ENCODE data around the gene RPUSD2. TPM values are rescaled to one million over a fixed set of nuclear protein-coding genes. Genes with fewer than 3 reads are reported as not detected.
A peak's percentile ranks its signal among the peaks of the same experiment; 100 is the strongest.

Gene RPUSD2
- total RNA-seq, 1 donor from 2014 or later = 24.8 TPM

GRCh38 chr15:40593588-40594428, 24.7 kb downstream of the RPUSD2 start, which contains the start of gene KNL1:
TSS of gene KNL1 (plus strand) at chr15:40594249. CDS start at chr15:40602932, 8,683 bp downstream.
- TF ChIP-seq CTCF (IDR thresholded peaks at IDR 0.05) = no peak
- ATAC-seq (ENCODE audit: low read depth) = peak; percentile 83
- H3K36me3 Mint-ChIP-seq (ENCODE audit: low read depth) = peaks cover 11% of the 10 kb centered on the region
- H3K27me3 Mint-ChIP-seq = peaks cover 2% of the 10 kb centered on the region
- peak within 1 kb of the TSS; percentile 99 for H3K27ac Mint-ChIP-seq
- CTCF ChIA-PET = interaction anchor here (1.3 to 2.6 kb wide), 2 partner anchors 75 to 188 kb away, joined by 3 to 12 read pairs; no protein-coding TSS in a partner anchor
- intact Hi-C loops (cut with micrococcal nuclease) = loop anchor here (1.0 to 5.0 kb wide), 10 partner anchors 25 to 1678 kb away; partner anchors contain the start of genes C15orf62, CHAC1, DNAJC17 and GANC
- peak; percentile 84 for DNase-seq
- peak within 1 kb of the TSS; percentile 95 for H3K4me3 Mint-ChIP-seq
- POLR2A ChIA-PET = interaction anchor here (0.6 to 4.0 kb wide), 4 partner anchors 24 to 144 kb away, joined by 3 to 22 read pairs (median 6); partner anchors contain the start of genes CCDC32, RAD51 and RPUSD2
- no peaks in the 10 kb centered on the region for H3K9me3 Mint-ChIP-seq
- H3K4me1 Mint-ChIP-seq = peaks cover 21% of the 10 kb centered on the region

- peak; percentile 45 for ATAC-seq (ENCODE audit: low read depth)
- peaks cover 2% of the 10 kb centered on the region for H3K27me3 Mint-ChIP-seq
- intact Hi-C loops (cut with micrococcal nuclease) = loop anchor here (1.0 to 5.0 kb wide), 8 partner anchors 30 to 1678 kb away; partner anchors contain the start of genes C15orf62, CHAC1, DNAJC17 and GANC
- H3K4me1 Mint-ChIP-seq = peaks cover 21% of the 10 kb centered on the region
- peak overlapping the region; percentile 95 for H3K4me3 Mint-ChIP-seq
- H3K27ac Mint-ChIP-seq = peak overlapping the region; percentile 99
- no peak for DNase-seq
- ChIA-PET POLR2A (interaction anchor here (0.7 to 4.0 kb wide), 5 partner anchors 13 to 336 kb away, joined by 3 to 22 read pairs (median 5); partner anchors contain the start of genes CCDC32, RAD51 and RPUSD2), CTCF (interaction anchor here (1.3 kb wide), 1 partner anchor 76 kb away, joined by 3 read pairs; no protein-coding TSS in a partner anchor)
- peaks cover 11% of the 10 kb centered on the region for H3K36me3 Mint-ChIP-seq (ENCODE audit: low read depth)
- TF ChIP-seq CTCF (IDR thresholded peaks at IDR 0.05) = no peak
- H3K9me3 Mint-ChIP-seq = no peaks in the 10 kb centered on the region
These were observed 25.3 kb downstream of the RPUSD2 start for GRCh38 chr15:40594429-40594836.

- Mint-ChIP-seq H3K36me3 (ENCODE audit: low read depth) (peaks cover 11% of the 10 kb centered on the region), H3K27me3 (peaks cover 2% of the 10 kb centered on the region), H3K4me1 (peaks cover 18% of the 10 kb centered on the region), H3K27ac (peak overlapping the region; percentile 99), H3K4me3 (peak overlapping the region; percentile 95), H3K9me3 (no peaks in the 10 kb centered on the region)
- no peak for TF ChIP-seq CTCF (IDR thresholded peaks at IDR 0.05)
- DNase-seq = no peak
- no peak for ATAC-seq (ENCODE audit: low read depth)
- intact Hi-C loops (cut with micrococcal nuclease) = no loop called here
- ChIA-PET POLR2A (interaction anchor here (0.7 to 4.0 kb wide), 5 partner anchors 26 to 335 kb away, joined by 3 to 22 read pairs (median 5); partner anchors contain the start of genes CCDC32, RAD51 and RPUSD2), CTCF (interaction anchor here (1.3 kb wide), 1 partner anchor 77 kb away, joined by 3 read pairs; no protein-coding TSS in a partner anchor)
These were observed 26.1 kb downstream of the RPUSD2 start for GRCh38 chr15:40595219-40595618.

- Mint-ChIP-seq H3K4me1 (peaks cover 20% of the 10 kb centered on the region), H3K9me3 (no peaks in the 10 kb centered on the region), H3K36me3 (ENCODE audit: low read depth) (peaks cover 11% of the 10 kb centered on the region), H3K27ac (no peak overlapping the region), H3K4me3 (no peak overlapping the region), H3K27me3 (peaks cover 2% of the 10 kb centered on the region)
- no peak for ATAC-seq (ENCODE audit: low read depth)
- ChIA-PET POLR2A (no interaction called here), CTCF (no interaction called here)
- TF ChIP-seq CTCF (IDR thresholded peaks at IDR 0.05) = no peak
- intact Hi-C loops (cut with micrococcal nuclease) = no loop called here
- no peak for DNase-seq
These were observed 26.7 kb downstream of the RPUSD2 start for GRCh38 chr15:40595773-40596172.

GRCh38 chr15:40597024-40597423, 27.9 kb downstream of the RPUSD2 start:
- H3K9me3 Mint-ChIP-seq = no peaks in the 10 kb centered on the region
- CTCF ChIA-PET = no interaction called here
- POLR2A ChIA-PET = no interaction called here
- TF ChIP-seq CTCF (IDR thresholded peaks at IDR 0.05) = no peak
- no peak overlapping the region for H3K27ac Mint-ChIP-seq
- peaks cover 2% of the 10 kb centered on the region for H3K27me3 Mint-ChIP-seq
- no peak overlapping the region for H3K4me3 Mint-ChIP-seq
- H3K36me3 Mint-ChIP-seq (ENCODE audit: low read depth) = peaks cover 11% of the 10 kb centered on the region
- intact Hi-C loops (cut with micrococcal nuclease) = no loop called here
- ATAC-seq (ENCODE audit: low read depth) (no peak), DNase-seq (no peak)
- H3K4me1 Mint-ChIP-seq = peaks cover 20% of the 10 kb centered on the region
